Brain microvascular endothelial cell (primary cell): Measurements from ENCODE around the gene DESI1.
"Not testable (repeated sequence)": the region's sequence is repeated elsewhere in the genome, so short reads cannot be mapped to it uniquely, and the experiment has no call there.

Experiments used
- DNase-seq: peaks from one replicate; pipeline ENCODE4 v3.0.0-alpha.2; 2020
- H3K27ac ChIP-seq: fragments of 250-450 bp; sonication (Bioruptor Pico); 2 replicates; pipeline ENCODE4 v1.5.1; 2020; ENCODE audit warnings: mild to moderate bottlenecking, moderate library complexity
- H3K27me3 ChIP-seq: fragments of 250-450 bp; sonication (Bioruptor Pico); replicated peaks from 2 replicates; pipeline ENCODE4 v1.5.1; 2020; ENCODE audit warnings: mild to moderate bottlenecking
- H3K36me3 ChIP-seq: fragments of 250-450 bp; sonication (Bioruptor Pico); replicated peaks from 2 replicates; pipeline ENCODE4 v1.5.1; 2020; ENCODE audit warnings: mild to moderate bottlenecking
- H3K4me3 ChIP-seq: 2 replicates; pipeline ENCODE4 v1.5.1; 2011; ENCODE audit warnings: low read depth, mild to moderate bottlenecking, control low read depth, low read length, moderate library complexity
- in situ Hi-C: cut with HindIII; loops from 2 replicates; pipeline ENCODE4 v1.10.0; 2017; ENCODE audit warnings: low sequenced_read_pairs, low pct_ligation_motif_present
- TF ChIP-seq, protein P1 (sequence below): IDR thresholded peaks from 2 replicates; pipeline ENCODE4 v1.5.1; 2011; ENCODE audit warnings: low read depth, mild to moderate bottlenecking, moderate library complexity, low read length, control low read depth, inconsistent platforms; ENCODE audit errors: missing control alignments

DESI1 gene

DNA sequence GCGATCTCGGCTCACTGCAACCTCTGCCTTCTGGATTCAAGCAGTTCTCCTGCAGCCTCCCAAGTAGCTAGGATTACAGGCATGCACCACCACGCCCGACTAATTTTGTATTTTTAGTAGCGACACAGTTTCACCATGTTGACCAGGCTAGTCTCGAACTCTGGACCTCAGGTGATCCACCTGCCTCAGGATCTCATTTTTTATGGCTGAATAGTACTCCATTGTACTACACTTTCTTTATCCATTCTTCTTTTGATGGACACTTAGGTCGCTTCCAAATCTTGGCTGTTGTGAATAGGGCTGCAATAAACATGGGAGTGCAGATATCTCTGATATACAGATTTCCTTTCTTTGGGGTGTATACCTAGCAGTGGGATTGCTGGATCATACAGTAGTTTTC, 21.0 kb upstream of the DESI1 start:
- Histone ChIP-seq H3K27ac (no peak overlapping the region), H3K4me3 (no peak overlapping the region), H3K27me3 (no peaks in the 10 kb centered on the region), H3K36me3 (peaks cover 72% of the 10 kb centered on the region)
- in situ Hi-C loops: no loop called here
- TF ChIP-seq, protein P1, sequence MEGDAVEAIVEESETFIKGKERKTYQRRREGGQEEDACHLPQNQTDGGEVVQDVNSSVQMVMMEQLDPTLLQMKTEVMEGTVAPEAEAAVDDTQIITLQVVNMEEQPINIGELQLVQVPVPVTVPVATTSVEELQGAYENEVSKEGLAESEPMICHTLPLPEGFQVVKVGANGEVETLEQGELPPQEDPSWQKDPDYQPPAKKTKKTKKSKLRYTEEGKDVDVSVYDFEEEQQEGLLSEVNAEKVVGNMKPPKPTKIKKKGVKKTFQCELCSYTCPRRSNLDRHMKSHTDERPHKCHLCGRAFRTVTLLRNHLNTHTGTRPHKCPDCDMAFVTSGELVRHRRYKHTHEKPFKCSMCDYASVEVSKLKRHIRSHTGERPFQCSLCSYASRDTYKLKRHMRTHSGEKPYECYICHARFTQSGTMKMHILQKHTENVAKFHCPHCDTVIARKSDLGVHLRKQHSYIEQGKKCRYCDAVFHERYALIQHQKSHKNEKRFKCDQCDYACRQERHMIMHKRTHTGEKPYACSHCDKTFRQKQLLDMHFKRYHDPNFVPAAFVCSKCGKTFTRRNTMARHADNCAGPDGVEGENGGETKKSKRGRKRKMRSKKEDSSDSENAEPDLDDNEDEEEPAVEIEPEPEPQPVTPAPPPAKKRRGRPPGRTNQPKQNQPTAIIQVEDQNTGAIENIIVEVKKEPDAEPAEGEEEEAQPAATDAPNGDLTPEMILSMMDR: no peak
- no peak for DNase-seq

DNA sequence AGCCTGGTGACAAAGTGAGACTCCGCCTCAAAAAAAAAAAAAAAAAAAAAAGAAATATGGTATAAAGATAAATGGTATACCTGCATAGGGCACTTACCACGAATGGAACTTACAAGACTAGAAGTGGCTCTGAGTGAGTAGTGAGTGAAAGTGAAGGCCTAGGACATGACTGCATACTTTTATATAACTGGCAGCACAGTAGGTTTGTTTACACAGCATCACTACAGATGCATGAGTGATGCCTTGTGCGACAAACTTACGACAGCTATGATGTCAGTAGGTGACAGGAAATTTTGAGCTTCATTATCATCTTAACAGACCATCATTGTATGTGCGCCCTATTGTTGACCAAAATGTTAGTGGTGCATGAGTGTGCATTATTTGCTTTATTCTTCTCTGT, 17.9 kb upstream of the DESI1 start:
- Histone ChIP-seq H3K36me3 (peaks cover 69% of the 10 kb centered on the region), H3K27ac (no peak overlapping the region), H3K4me3 (no peak overlapping the region), H3K27me3 (no peaks in the 10 kb centered on the region)
- DNase-seq: no peak
- in situ Hi-C loops: no loop called here
- TF ChIP-seq, protein P1: no peak

DNA sequence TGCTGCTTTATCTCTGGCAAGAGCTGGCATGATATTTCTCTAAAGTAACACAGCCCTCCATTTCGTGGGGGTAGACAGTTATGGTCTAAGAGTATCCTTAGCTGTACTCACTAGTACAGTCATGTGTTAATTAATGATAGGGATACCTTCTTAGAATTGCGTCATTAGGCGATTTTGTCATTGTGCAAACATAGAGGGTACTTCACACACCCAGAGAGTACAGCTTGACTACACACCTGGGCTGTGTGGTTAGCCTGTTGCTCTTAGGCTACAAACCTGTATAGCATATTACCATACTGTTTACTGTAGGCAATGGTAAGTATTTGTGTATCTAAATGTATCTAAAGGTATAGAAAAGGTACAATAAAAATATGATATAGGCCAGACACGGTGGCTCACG, 17.3 kb upstream of the DESI1 start:
- DNase-seq: no peak
- in situ Hi-C loops: no loop called here
- TF ChIP-seq, protein P1: no peak
- peaks cover 65% of the 10 kb centered on the region for H3K36me3 ChIP-seq
- no peak overlapping the region for H3K4me3 ChIP-seq
- H3K27me3 ChIP-seq: no peaks in the 10 kb centered on the region
- H3K27ac ChIP-seq: no peak overlapping the region

DNA sequence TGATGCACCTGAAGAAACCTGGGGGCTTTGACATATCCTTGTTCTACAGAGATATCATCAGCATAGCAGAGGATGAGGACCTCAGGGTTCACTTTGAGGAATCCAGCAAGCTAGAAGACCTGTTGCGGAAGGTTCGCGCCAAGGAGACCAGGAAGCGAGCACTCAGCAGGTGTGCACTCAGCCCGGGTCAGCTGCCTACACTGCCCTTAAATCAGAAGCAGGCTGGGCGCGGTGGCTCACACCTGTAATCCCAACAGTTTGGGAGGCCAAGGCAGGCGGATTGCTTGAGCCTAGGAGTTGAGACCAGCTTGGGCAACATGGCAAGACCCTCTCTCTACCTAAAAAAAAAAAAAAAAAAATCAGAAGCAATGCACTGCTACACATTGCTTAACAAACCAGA, 16.8 kb upstream of the DESI1 start:
- H3K27me3 ChIP-seq, in situ Hi-C loops, H3K4me3 ChIP-seq, DNase-seq, H3K27ac ChIP-seq: not testable (repeated sequence)
- H3K36me3 ChIP-seq: peaks cover 60% of the 10 kb centered on the region

DNA sequence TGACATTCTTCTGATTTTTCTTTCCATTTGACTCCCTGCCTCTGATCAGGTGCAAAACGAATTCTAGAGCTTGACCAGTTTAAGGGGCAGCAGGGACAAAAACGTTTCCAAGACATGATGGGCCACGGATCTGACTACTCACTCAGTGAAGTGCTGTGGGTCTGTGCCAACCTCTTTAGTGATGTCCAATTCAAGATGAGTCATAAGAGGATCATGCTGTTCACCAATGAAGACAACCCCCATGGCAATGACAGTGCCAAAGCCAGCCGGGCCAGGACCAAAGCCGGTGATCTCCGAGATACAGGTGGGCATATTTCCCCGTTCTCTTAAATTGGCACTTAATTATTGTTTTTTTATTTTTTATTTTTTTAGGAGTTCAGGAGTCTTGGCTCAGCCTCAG, 15.6 kb upstream of the DESI1 start:
- TF ChIP-seq, protein P1: no peak
- DNase-seq: peak; percentile 33
- Histone ChIP-seq H3K27me3 (no peaks in the 10 kb centered on the region), H3K27ac (no peak overlapping the region), H3K4me3 (no peak overlapping the region), H3K36me3 (peaks cover 61% of the 10 kb centered on the region)
- in situ Hi-C loops: no loop called here

DNA sequence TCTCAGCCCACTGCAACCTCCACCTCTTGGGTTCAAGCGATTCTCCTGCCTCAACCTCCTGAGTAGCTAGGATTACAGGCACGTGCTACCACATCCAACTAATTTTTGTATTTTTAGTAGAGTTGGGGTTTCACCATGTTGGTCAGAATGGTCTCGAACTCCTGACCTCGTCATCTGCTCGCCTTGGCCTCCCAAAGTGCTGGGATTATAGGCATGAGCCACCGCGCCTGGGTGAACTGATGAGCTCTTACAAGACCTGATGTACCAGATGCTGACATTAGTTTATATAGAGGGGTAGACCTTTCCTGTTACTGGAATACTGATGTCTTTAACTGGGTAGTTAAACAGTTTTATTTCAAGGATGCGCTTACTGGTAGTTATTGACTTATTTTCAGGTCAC, 13.8 kb upstream of the DESI1 start:
- H3K36me3 ChIP-seq: peaks cover 55% of the 10 kb centered on the region
- DNase-seq, H3K4me3 ChIP-seq, H3K27me3 ChIP-seq, in situ Hi-C loops, H3K27ac ChIP-seq: not testable (repeated sequence)

DNA sequence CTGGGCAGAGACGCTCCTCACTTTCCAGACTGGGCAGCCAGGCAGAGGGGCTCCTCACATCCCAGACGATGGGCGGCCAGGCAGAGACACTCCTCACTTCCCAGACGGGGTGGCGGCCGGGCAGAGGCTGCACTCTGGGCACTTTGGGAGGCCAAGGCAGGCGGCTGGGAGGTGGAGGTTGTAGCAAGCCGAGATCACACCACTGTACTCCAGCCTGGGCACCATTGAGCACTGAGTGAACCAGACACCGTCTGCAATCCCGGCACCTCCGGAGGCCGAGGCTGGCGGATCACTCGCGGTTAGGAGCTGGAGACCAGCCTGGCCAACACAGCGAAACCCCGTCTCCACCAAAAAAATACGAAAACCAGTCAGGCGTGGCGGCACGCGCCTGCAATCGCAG, 10.8 kb upstream of the DESI1 start:
- H3K4me3 ChIP-seq, in situ Hi-C loops, DNase-seq, H3K27me3 ChIP-seq, H3K27ac ChIP-seq: not testable (repeated sequence)
- peaks cover 53% of the 10 kb centered on the region for H3K36me3 ChIP-seq

DNA sequence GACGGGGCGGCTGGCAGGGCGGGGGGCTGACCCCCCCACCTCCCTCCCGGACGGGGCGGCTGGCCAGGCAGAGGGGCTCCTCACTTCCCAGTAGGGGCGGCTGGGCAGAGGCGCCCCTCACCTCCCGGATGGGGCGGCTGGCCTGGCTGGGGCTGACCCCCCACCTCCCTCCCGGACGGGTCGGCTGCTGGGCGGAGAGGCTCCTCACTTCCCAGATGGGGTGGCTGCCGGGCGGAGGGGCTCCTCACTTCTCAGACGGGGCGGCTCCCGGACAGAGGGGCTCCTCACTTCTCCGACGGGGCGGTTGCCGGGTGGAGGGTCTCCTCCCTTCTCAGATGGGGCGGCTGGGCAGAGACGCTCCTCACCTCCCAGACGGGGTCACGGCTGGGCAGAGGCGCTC, 10.3 kb upstream of the DESI1 start:
- peaks cover 49% of the 10 kb centered on the region for H3K36me3 ChIP-seq
- H3K4me3 ChIP-seq, in situ Hi-C loops, H3K27me3 ChIP-seq, H3K27ac ChIP-seq, DNase-seq: not testable (repeated sequence)
